Loucy (cell line): Measurements from ENCODE around the gene TCHHL1.

ENCODE experiments used
- H2AFZ ChIP-seq: fragments of 200-600 bp; sonication (generic); 2 replicates; pipeline ENCODE4 v1.6.0; 2016; ENCODE audit warnings: antibody characterized with exemption, mild to moderate bottlenecking, low read length, moderate library complexity
- H3F3A ChIP-seq: fragments of 200-600 bp; 2 replicates; pipeline ENCODE4 v1.6.0; 2016; ENCODE audit warnings: antibody characterized with exemption, low read depth, mild to moderate bottlenecking
- H3K27me3 ChIP-seq: fragments of 200-600 bp; sonication (generic); 2 replicates; pipeline ENCODE4 v1.6.1; 2014; ENCODE audit warnings: low read length, mild to moderate bottlenecking; ENCODE audit not compliant: insufficient read depth, poor library complexity, severe bottlenecking
- H3K36me3 ChIP-seq: fragments of 200-600 bp; sonication (generic); 2 replicates; pipeline ENCODE4 v1.6.1; 2016; ENCODE audit warnings: low read length; ENCODE audit not compliant: insufficient read depth
- H3K4me1 ChIP-seq: fragments of 200-600 bp; sonication (generic); 2 replicates; pipeline ENCODE4 v1.5.1; 2014; ENCODE audit warnings: low read length, mild to moderate bottlenecking; ENCODE audit not compliant: insufficient read depth, poor library complexity, severe bottlenecking
- H3K4me2 ChIP-seq: fragments of 200-600 bp; sonication (generic); 2 replicates; pipeline ENCODE4 v1.6.0; 2014; ENCODE audit warnings: antibody characterized with exemption, low read length, low read depth, mild to moderate bottlenecking; ENCODE audit not compliant: poor library complexity, severe bottlenecking
- H3K4me3 ChIP-seq: fragments of 200-600 bp; sonication (generic); 2 replicates; pipeline ENCODE4 v1.5.1; 2014; ENCODE audit warnings: low read length, mild to moderate bottlenecking, mixed read lengths; ENCODE audit not compliant: poor library complexity, severe bottlenecking
- H3K79me2 ChIP-seq: fragments of 200-600 bp; sonication (generic); 2 replicates; pipeline ENCODE4 v1.6.1; 2014; ENCODE audit warnings: low read length; ENCODE audit not compliant: insufficient read depth
- H3K9ac ChIP-seq: fragments of 200-600 bp; sonication (generic); 2 replicates; pipeline ENCODE4 v1.6.0; 2014; ENCODE audit warnings: mild to moderate bottlenecking, low read depth, low read length, moderate library complexity; ENCODE audit not compliant: poor library complexity, severe bottlenecking
- H3K9me2 ChIP-seq: fragments of 200-600 bp; sonication (generic); replicated peaks from 2 replicates; pipeline ENCODE4 v1.6.1; 2016; ENCODE audit warnings: low read depth, low read length, mixed read lengths
- H3K9me3 ChIP-seq: fragments of 200-600 bp; sonication (generic); 2 replicates; pipeline ENCODE4 v1.6.1; 2014; ENCODE audit warnings: mild to moderate bottlenecking, antibody characterized with exemption, low read length, low read depth; ENCODE audit not compliant: insufficient read depth
- H4K20me1 ChIP-seq: fragments of 200-600 bp; sonication (generic); 2 replicates; pipeline ENCODE4 v1.6.0; 2014; ENCODE audit warnings: antibody characterized with exemption, low read length, mild to moderate bottlenecking; ENCODE audit not compliant: insufficient read depth, poor library complexity, severe bottlenecking
- CTCF ChIP-seq: fragments of 200-600 bp; sonication (generic); conservative IDR thresholded peaks from 2 replicates; pipeline ENCODE4 v1.5.1; 2014; ENCODE audit warnings: mild to moderate bottlenecking, antibody characterized with exemption, low read length
- EZH2phosphoT487 ChIP-seq: fragments of 200-600 bp; IDR thresholded peaks from 2 replicates; pipeline ENCODE4 v1.6.1; 2018; ENCODE audit warnings: antibody characterized with exemption, mild to moderate bottlenecking, moderate library complexity, borderline replicate concordance

The TCHHL1 gene

DNA sequence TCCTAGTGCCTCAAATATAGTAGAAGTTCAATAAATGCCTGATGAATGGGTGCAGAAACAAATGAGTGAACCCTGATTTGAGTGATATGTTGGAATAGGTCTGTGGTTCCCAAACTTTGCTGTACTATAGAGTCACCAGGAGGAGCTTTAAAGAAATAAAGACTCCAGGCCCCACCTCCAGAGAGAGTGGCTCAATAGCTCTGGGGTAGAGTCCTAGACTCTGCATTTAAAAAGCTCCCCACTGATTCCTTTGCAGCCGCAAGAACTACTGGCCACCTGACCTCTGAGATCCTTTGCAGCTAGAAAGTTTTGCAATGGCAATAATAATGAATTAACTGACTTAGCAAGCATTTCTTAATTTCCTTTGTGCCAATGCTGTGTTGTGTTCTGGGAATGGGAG lies 20.9 kb downstream of the TCHHL1 start:
- Histone ChIP-seq H3K4me2 (no peak overlapping the region), H3K9me3 (no peaks in the 10 kb centered on the region), H3K9ac (no peak overlapping the region), H3K79me2 (no peaks in the 10 kb centered on the region), H3K27me3 (no peaks in the 10 kb centered on the region), H3K36me3 (no peaks in the 10 kb centered on the region), H2AFZ (no peak overlapping the region), H3K9me2 (no peaks in the 10 kb centered on the region), H3F3A (no peaks in the 10 kb centered on the region), H4K20me1 (no peaks in the 10 kb centered on the region), H3K4me1 (peaks cover 12% of the 10 kb centered on the region), H3K4me3 (no peak overlapping the region)
- no peak for TF ChIP-seq EZH2phosphoT487
- TF ChIP-seq CTCF: no peak

DNA sequence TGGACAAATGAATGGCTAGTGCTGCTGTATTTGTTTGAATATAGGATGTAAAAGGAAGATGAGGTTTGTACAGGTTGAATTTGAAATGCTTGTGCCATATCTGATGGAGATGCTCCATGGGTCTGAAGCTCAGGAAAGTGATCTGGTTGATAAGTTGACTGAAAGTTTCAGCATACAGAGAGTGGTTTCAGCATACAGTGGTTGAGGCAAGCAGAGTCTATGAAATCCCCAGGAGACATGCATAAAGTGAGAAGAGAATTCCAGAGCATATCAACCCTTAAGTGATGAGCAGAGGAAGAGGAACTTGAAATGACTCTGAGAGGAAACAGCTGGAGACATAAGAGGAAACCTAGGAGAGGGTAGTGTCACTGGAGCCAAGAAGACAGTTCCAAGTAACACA lies 21.7 kb downstream of the TCHHL1 start:
- Histone ChIP-seq H3K4me2 (no peak overlapping the region), H3K9ac (no peak overlapping the region), H3K36me3 (no peaks in the 10 kb centered on the region), H3K4me1 (peaks cover 12% of the 10 kb centered on the region), H4K20me1 (no peaks in the 10 kb centered on the region), H3K79me2 (no peaks in the 10 kb centered on the region), H3K9me2 (no peaks in the 10 kb centered on the region), H3K9me3 (no peaks in the 10 kb centered on the region), H3K4me3 (no peak overlapping the region), H2AFZ (no peak overlapping the region), H3K27me3 (no peaks in the 10 kb centered on the region), H3F3A (no peaks in the 10 kb centered on the region)
- no peak for TF ChIP-seq EZH2phosphoT487
- no peak for TF ChIP-seq CTCF

DNA sequence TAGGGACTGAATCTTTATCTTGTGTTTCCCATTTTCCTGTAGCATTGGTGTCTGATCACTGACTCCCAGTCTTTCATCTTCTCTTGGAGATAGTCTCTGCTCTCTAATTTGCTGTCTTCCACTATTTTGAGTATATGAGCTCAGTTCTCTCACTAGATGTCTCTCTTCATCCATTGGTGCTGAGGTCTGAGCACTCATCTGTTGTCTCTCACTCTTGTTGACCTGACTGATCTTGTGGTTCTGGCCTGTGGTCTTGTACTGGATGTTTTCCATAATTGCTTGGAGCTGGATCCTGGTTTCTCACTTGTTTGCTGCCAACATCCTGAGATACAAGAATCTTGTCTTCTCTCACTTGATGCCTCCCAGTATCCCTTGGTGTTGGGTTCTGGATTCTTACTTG lies 26.9 kb downstream of the TCHHL1 start:
- Histone ChIP-seq H3K4me3 (no peak overlapping the region), H3K9ac (no peak overlapping the region), H3K9me2 (no peaks in the 10 kb centered on the region), H3K36me3 (no peaks in the 10 kb centered on the region), H3K9me3 (no peaks in the 10 kb centered on the region), H3K27me3 (no peaks in the 10 kb centered on the region), H3F3A (no peaks in the 10 kb centered on the region), H4K20me1 (no peaks in the 10 kb centered on the region), H3K4me1 (no peaks in the 10 kb centered on the region), H2AFZ (no peak overlapping the region), H3K4me2 (no peak overlapping the region), H3K79me2 (no peaks in the 10 kb centered on the region)
- TF ChIP-seq EZH2phosphoT487: no peak
- TF ChIP-seq CTCF: peak; percentile 67
